HEK293 (cell line): ENCODE results near the gene UBR4.
A peak's percentile ranks its signal among the peaks of the same experiment; 100 is the strongest.

Source experiments
- BCL11B ChIP-seq: fragments of 450-650 bp; formaldehyde crosslinking; IDR thresholded peaks from 2 replicates; pipeline ENCODE4 v1.5.1; 2016; ENCODE audit warnings: low read depth, missing biosample characterization, missing genetic modification characterization
- HOXA7 ChIP-seq: sonication (generic); formaldehyde crosslinking; IDR thresholded peaks from 2 replicates; pipeline ENCODE4 v1.8.1; 2022; ENCODE audit warnings: missing genetic modification reagents, borderline replicate concordance
- MEIS1 ChIP-seq: sonication (generic); formaldehyde crosslinking; IDR thresholded peaks from 2 replicates; pipeline ENCODE4 v1.8.1; 2022; ENCODE audit warnings: missing genetic modification reagents, mild to moderate bottlenecking, borderline replicate concordance
- OVOL3 ChIP-seq: fragments of 450-650 bp; formaldehyde crosslinking; IDR thresholded peaks from 2 replicates; pipeline ENCODE4 v1.5.1; 2016; ENCODE audit warnings: missing biosample characterization, missing genetic modification characterization
- REPIN1 ChIP-seq: fragments of 450-650 bp; formaldehyde crosslinking; IDR thresholded peaks from 2 replicates; pipeline ENCODE4 v1.5.1; 2017; ENCODE audit warnings: missing biosample characterization, missing genetic modification characterization, low read depth
- SP7 ChIP-seq: fragments of 450-650 bp; formaldehyde crosslinking; IDR thresholded peaks from 2 replicates; pipeline ENCODE4 v1.5.1; 2016; ENCODE audit warnings: missing biosample characterization, missing genetic modification characterization
- ZBTB1 ChIP-seq: fragments of 450-650 bp; formaldehyde crosslinking; IDR thresholded peaks from 2 replicates; pipeline ENCODE4 v1.5.1; 2016; ENCODE audit warnings: missing biosample characterization, missing genetic modification characterization
- ZBTB20 ChIP-seq: fragments of 450-650 bp; formaldehyde crosslinking; IDR thresholded peaks from 2 replicates; pipeline ENCODE4 v1.5.1; 2016; ENCODE audit warnings: missing biosample characterization, missing genetic modification characterization
- ZNF10 ChIP-seq: fragments of 450-650 bp; formaldehyde crosslinking; IDR thresholded peaks from 2 replicates; pipeline ENCODE4 v1.5.1; 2017; ENCODE audit warnings: missing biosample characterization, missing genetic modification characterization
- ZNF138 ChIP-seq: fragments of 450-650 bp; formaldehyde crosslinking; IDR thresholded peaks from 2 replicates; pipeline ENCODE4 v1.5.1; 2016; ENCODE audit warnings: missing biosample characterization, missing genetic modification characterization, borderline replicate concordance
- ZNF140 ChIP-seq: fragments of 450-650 bp; formaldehyde crosslinking; IDR thresholded peaks from 2 replicates; pipeline ENCODE4 v1.5.1; 2016; ENCODE audit warnings: missing biosample characterization, missing genetic modification characterization
- ZNF157 ChIP-seq: fragments of 450-650 bp; formaldehyde crosslinking; IDR thresholded peaks from 2 replicates; pipeline ENCODE4 v1.5.1; 2016; ENCODE audit warnings: missing biosample characterization, missing genetic modification characterization
- ZNF184 ChIP-seq: fragments of 450-650 bp; IDR thresholded peaks from 2 replicates; pipeline ENCODE4 v1.5.1; 2018; ENCODE audit warnings: missing biosample characterization, mild to moderate bottlenecking, missing genetic modification characterization
- ZNF19 ChIP-seq: fragments of 450-650 bp; formaldehyde crosslinking; IDR thresholded peaks from 2 replicates; pipeline ENCODE4; 2016; ENCODE audit warnings: missing biosample characterization, missing genetic modification characterization, low read depth
- ZNF214 ChIP-seq: fragments of 450-650 bp; formaldehyde crosslinking; IDR thresholded peaks from 2 replicates; pipeline ENCODE4 v1.5.1; 2017; ENCODE audit warnings: missing biosample characterization, mild to moderate bottlenecking, missing genetic modification characterization, borderline replicate concordance
- ZNF223 ChIP-seq: fragments of 450-650 bp; formaldehyde crosslinking; IDR thresholded peaks from 2 replicates; pipeline ENCODE4 v1.5.1; 2016; ENCODE audit warnings: missing biosample characterization, missing genetic modification characterization
- ZNF274 ChIP-seq, 2 experiments: fragments of 200-500 bp in 1 of 2; fragments of 450-650 bp in 1 of 2; sonication (Bioruptor generic) in 1 of 2; formaldehyde crosslinking in 1 of 2; IDR thresholded peaks; 2 replicates each; pipeline versions ENCODE4 v1.5.1 to v1.6.1; 2014 to 2016; ENCODE audit warnings: borderline replicate concordance in 1 of 2, inconsistent platforms in 1 of 2, low read length in 1 of 2, missing biosample characterization in 1 of 2, missing genetic modification characterization in 1 of 2
- ZNF302 ChIP-seq: fragments of 450-650 bp; formaldehyde crosslinking; IDR thresholded peaks from 2 replicates; pipeline ENCODE4 v1.5.1; 2016; ENCODE audit warnings: missing biosample characterization, missing genetic modification characterization, low read depth
- ZNF391 ChIP-seq: fragments of 450-650 bp; formaldehyde crosslinking; IDR thresholded peaks from 2 replicates; pipeline ENCODE4 v1.5.1; 2016; ENCODE audit warnings: low read depth, missing biosample characterization, missing genetic modification characterization, borderline replicate concordance
- ZNF433 ChIP-seq: fragments of 450-650 bp; formaldehyde crosslinking; IDR thresholded peaks from 2 replicates; pipeline ENCODE4 v1.5.1; 2016; ENCODE audit warnings: missing biosample characterization, missing genetic modification characterization, low read depth
- ZNF473 ChIP-seq: fragments of 450-650 bp; formaldehyde crosslinking; IDR thresholded peaks from 2 replicates; pipeline ENCODE4 v1.5.1; 2017; ENCODE audit warnings: missing biosample characterization, missing genetic modification characterization
- ZNF560 ChIP-seq: fragments of 450-650 bp; formaldehyde crosslinking; IDR thresholded peaks from 2 replicates; pipeline ENCODE4 v1.5.1; 2017; ENCODE audit warnings: missing biosample characterization, missing genetic modification characterization, borderline replicate concordance
- ZNF571 ChIP-seq: fragments of 450-650 bp; formaldehyde crosslinking; IDR thresholded peaks from 2 replicates; pipeline ENCODE4 v1.5.0; 2017; ENCODE audit warnings: missing biosample characterization, missing genetic modification characterization
- ZNF600 ChIP-seq: fragments of 450-650 bp; formaldehyde crosslinking; IDR thresholded peaks from 2 replicates; pipeline ENCODE4 v1.5.1; 2016; ENCODE audit warnings: missing biosample characterization, missing genetic modification characterization
- ZNF664 ChIP-seq: fragments of 450-650 bp; formaldehyde crosslinking; IDR thresholded peaks from 2 replicates; pipeline ENCODE4 v1.5.1; 2016; ENCODE audit warnings: missing biosample characterization, missing genetic modification characterization
- ZNF701 ChIP-seq: fragments of 450-650 bp; formaldehyde crosslinking; IDR thresholded peaks from 2 replicates; pipeline ENCODE4 v1.5.1; 2016; ENCODE audit warnings: missing biosample characterization, missing genetic modification characterization
- ZNF707 ChIP-seq: fragments of 450-650 bp; formaldehyde crosslinking; IDR thresholded peaks from 2 replicates; pipeline ENCODE4 v1.5.1; 2016; ENCODE audit warnings: missing biosample characterization, missing genetic modification characterization
- ZNF791 ChIP-seq: fragments of 450-650 bp; formaldehyde crosslinking; IDR thresholded peaks from 2 replicates; pipeline ENCODE4 v1.5.1; 2016; ENCODE audit warnings: missing biosample characterization, missing genetic modification characterization
- ZNF830 ChIP-seq: fragments of 450-650 bp; IDR thresholded peaks from 2 replicates; pipeline ENCODE4 v1.5.0; 2018; ENCODE audit warnings: missing biosample characterization, missing genetic modification characterization, low read depth, mild to moderate bottlenecking, moderate library complexity
- ZNF837 ChIP-seq: fragments of 450-650 bp; formaldehyde crosslinking; IDR thresholded peaks from 2 replicates; pipeline ENCODE4 v1.5.1; 2016; ENCODE audit warnings: missing biosample characterization, missing genetic modification characterization
- ZSCAN23 ChIP-seq: fragments of 450-650 bp; formaldehyde crosslinking; IDR thresholded peaks from 2 replicates; pipeline ENCODE4 v1.5.1; 2016; ENCODE audit warnings: missing biosample characterization, missing genetic modification characterization
- TF ChIP-seq, protein P1 (sequence below): fragments of 450-650 bp; formaldehyde crosslinking; IDR thresholded peaks from 2 replicates; pipeline ENCODE4 v1.5.1; 2016; ENCODE audit warnings: missing biosample characterization, missing genetic modification characterization
- TF ChIP-seq, protein P2 (sequence below): fragments of 450-650 bp; formaldehyde crosslinking; IDR thresholded peaks from 2 replicates; pipeline ENCODE4 v1.5.1; 2017; ENCODE audit warnings: missing biosample characterization, mild to moderate bottlenecking, missing genetic modification characterization, moderate library complexity
- TF ChIP-seq, protein P3 (sequence below): fragments of 450-650 bp; formaldehyde crosslinking; IDR thresholded peaks from 2 replicates; pipeline ENCODE4 v1.5.1; 2016; ENCODE audit warnings: missing biosample characterization, missing genetic modification characterization
- TF ChIP-seq, protein P4 (sequence below): fragments of 450-650 bp; formaldehyde crosslinking; IDR thresholded peaks from 2 replicates; pipeline ENCODE4 v1.5.1; 2016; ENCODE audit warnings: missing biosample characterization, missing genetic modification characterization

UBR4 gene

GRCh38 chr1:19187852-19188251 is 22.2 kb downstream of the UBR4 start (continued):
- no peak for TF ChIP-seq ZNF302
- TF ChIP-seq, protein P1, sequence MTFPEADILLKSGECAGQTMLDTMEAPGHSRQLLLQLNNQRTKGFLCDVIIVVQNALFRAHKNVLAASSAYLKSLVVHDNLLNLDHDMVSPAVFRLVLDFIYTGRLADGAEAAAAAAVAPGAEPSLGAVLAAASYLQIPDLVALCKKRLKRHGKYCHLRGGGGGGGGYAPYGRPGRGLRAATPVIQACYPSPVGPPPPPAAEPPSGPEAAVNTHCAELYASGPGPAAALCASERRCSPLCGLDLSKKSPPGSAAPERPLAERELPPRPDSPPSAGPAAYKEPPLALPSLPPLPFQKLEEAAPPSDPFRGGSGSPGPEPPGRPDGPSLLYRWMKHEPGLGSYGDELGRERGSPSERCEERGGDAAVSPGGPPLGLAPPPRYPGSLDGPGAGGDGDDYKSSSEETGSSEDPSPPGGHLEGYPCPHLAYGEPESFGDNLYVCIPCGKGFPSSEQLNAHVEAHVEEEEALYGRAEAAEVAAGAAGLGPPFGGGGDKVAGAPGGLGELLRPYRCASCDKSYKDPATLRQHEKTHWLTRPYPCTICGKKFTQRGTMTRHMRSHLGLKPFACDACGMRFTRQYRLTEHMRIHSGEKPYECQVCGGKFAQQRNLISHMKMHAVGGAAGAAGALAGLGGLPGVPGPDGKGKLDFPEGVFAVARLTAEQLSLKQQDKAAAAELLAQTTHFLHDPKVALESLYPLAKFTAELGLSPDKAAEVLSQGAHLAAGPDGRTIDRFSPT (tag by site-specific recombination): no peak
- TF ChIP-seq OVOL3 (tag by site-specific recombination): 0 out of 2 replicates have a peak, but pooled peaks have one; percentile 32
- TF ChIP-seq REPIN1 (tag by site-specific recombination): no peak; the same call in 1 of the 2 replicates
- TF ChIP-seq ZBTB1 (tag by site-specific recombination): peak; percentile 90
- TF ChIP-seq ZNF157: no peak
- TF ChIP-seq MEIS1 (CRISPR knock-in tag): no peak
- TF ChIP-seq ZNF19: 0 out of 2 replicates have a peak, but pooled peaks have one; percentile 42
- TF ChIP-seq ZBTB20 (tag by site-specific recombination): no peak
- TF ChIP-seq ZNF138 (tag by site-specific recombination): no peak; the same call in 1 of the 2 replicates
- no peak for TF ChIP-seq ZNF391
- TF ChIP-seq ZSCAN23 (tag by site-specific recombination): no peak
- TF ChIP-seq ZNF274 (IDR thresholded peaks at IDR 0.05; ENCODE audit: low read length): no peak
- TF ChIP-seq ZNF274 (tag by site-specific recombination; IDR thresholded peaks at IDR 0.05; ENCODE audit: borderline replicate concordance): no peak
- peak; percentile 74; the same call in 1 of the 2 replicates for TF ChIP-seq ZNF433 (tag by site-specific recombination)
- TF ChIP-seq, protein P2, sequence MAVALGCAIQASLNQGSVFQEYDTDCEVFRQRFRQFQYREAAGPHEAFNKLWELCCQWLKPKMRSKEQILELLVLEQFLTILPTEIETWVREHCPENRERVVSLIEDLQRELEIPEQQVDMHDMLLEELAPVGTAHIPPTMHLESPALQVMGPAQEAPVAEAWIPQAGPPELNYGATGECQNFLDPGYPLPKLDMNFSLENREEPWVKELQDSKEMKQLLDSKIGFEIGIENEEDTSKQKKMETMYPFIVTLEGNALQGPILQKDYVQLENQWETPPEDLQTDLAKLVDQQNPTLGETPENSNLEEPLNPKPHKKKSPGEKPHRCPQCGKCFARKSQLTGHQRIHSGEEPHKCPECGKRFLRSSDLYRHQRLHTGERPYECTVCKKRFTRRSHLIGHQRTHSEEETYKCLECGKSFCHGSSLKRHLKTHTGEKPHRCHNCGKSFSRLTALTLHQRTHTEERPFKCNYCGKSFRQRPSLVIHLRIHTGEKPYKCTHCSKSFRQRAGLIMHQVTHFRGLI: no peak
- peak; percentile 40; the same call in 1 of the 2 replicates for TF ChIP-seq ZNF791
- TF ChIP-seq ZNF214 (tag by site-specific recombination): peak; percentile 37; the same call in 1 of the 2 replicates
- no peak for TF ChIP-seq ZNF600 (tag by site-specific recombination)
- TF ChIP-seq ZNF10 (tag by site-specific recombination): peak; percentile 35; the same call in 1 of the 2 replicates
- no peak for TF ChIP-seq ZNF830
- TF ChIP-seq ZNF701 (tag by site-specific recombination): no peak
- TF ChIP-seq, protein P3, sequence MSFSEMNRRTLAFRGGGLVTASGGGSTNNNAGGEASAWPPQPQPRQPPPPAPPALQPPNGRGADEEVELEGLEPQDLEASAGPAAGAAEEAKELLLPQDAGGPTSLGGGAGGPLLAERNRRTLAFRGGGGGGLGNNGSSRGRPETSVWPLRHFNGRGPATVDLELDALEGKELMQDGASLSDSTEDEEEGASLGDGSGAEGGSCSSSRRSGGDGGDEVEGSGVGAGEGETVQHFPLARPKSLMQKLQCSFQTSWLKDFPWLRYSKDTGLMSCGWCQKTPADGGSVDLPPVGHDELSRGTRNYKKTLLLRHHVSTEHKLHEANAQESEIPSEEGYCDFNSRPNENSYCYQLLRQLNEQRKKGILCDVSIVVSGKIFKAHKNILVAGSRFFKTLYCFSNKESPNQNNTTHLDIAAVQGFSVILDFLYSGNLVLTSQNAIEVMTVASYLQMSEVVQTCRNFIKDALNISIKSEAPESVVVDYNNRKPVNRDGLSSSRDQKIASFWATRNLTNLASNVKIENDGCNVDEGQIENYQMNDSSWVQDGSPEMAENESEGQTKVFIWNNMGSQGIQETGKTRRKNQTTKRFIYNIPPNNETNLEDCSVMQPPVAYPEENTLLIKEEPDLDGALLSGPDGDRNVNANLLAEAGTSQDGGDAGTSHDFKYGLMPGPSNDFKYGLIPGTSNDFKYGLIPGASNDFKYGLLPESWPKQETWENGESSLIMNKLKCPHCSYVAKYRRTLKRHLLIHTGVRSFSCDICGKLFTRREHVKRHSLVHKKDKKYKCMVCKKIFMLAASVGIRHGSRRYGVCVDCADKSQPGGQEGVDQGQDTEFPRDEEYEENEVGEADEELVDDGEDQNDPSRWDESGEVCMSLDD (tag by site-specific recombination): no peak
- TF ChIP-seq ZNF560 (tag by site-specific recombination): peak; percentile 88; the same call in 1 of the 2 replicates
- TF ChIP-seq ZNF707 (tag by site-specific recombination): no peak
- peak; percentile 92 for TF ChIP-seq ZNF140 (tag by site-specific recombination)
- TF ChIP-seq ZNF571 (tag by site-specific recombination): no peak
- TF ChIP-seq HOXA7 (CRISPR knock-in tag): no peak
- TF ChIP-seq ZNF473: no peak
- no peak for TF ChIP-seq SP7 (tag by site-specific recombination)
- TF ChIP-seq, protein P4, sequence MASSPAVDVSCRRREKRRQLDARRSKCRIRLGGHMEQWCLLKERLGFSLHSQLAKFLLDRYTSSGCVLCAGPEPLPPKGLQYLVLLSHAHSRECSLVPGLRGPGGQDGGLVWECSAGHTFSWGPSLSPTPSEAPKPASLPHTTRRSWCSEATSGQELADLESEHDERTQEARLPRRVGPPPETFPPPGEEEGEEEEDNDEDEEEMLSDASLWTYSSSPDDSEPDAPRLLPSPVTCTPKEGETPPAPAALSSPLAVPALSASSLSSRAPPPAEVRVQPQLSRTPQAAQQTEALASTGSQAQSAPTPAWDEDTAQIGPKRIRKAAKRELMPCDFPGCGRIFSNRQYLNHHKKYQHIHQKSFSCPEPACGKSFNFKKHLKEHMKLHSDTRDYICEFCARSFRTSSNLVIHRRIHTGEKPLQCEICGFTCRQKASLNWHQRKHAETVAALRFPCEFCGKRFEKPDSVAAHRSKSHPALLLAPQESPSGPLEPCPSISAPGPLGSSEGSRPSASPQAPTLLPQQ (tag by site-specific recombination): no peak
- peak; percentile 82 for TF ChIP-seq ZNF664 (tag by site-specific recombination)
- TF ChIP-seq ZNF223: 0 out of 2 replicates have a peak, but pooled peaks have one; percentile 23
- TF ChIP-seq ZNF184 (tag by site-specific recombination): no peak
- no peak for TF ChIP-seq ZNF837
- TF ChIP-seq BCL11B (tag by site-specific recombination): no peak; the same call in 1 of the 2 replicates
